OCI-M2 (cell line): ENCODE data around the gene IFNA4.
"Not testable (repeated sequence)": the region's sequence is repeated elsewhere in the genome, so short reads cannot be mapped to it uniquely, and the experiment has no call there.

Source experiments
- DNase-seq: peaks from one replicate; lab custom pipeline; 2025; ENCODE audit not compliant: unreplicated experiment; lab: John Stamatoyannopoulos, UW

IFNA4 gene

GRCh38 chr9:21166560-21166959 lies 20.8 kb downstream of the IFNA4 start, which contains the start of gene IFNA21:
Gene IFNA21 (minus strand): TSS chr9:21166660. CDS start chr9:21166612, 48 bp downstream.
- DNase-seq, result not testable (repeated sequence)

GRCh38 chr9:21165516-21165915 lies 21.9 kb downstream of the IFNA4 start:
- DNase-seq, result no peak

GRCh38 chr9:21160178-21160577 lies 27.2 kb downstream of the IFNA4 start:
- peak; percentile 11 for DNase-seq

GRCh38 chr9:21155501-21155900 lies 31.9 kb downstream of the IFNA4 start:
- DNase-seq, result no peak

GRCh38 chr9:21154018-21154608 lies 33.3 kb downstream of the IFNA4 start:
- peak; percentile 5 for DNase-seq

- DNase-seq, result no peak
These were observed 33.9 kb downstream of the IFNA4 start for GRCh38 chr9:21153336-21154017.

- DNase-seq, result no peak
These were observed 42.8 kb downstream of the IFNA4 start for GRCh38 chr9:21144603-21145002.

GRCh38 chr9:21141427-21141882 lies 45.9 kb downstream of the IFNA4 start, which contains the start of gene IFNW1:
Gene IFNW1 (minus strand): TSS chr9:21141832. CDS start chr9:21141570, 262 bp downstream.
- no peak for DNase-seq

- no peak for DNase-seq
These were observed 50.4 kb downstream of the IFNA4 start for GRCh38 chr9:21137020-21137419.
